Endothelial cell (in vitro differentiated cells): Measurements from ENCODE around the gene CBARP. TPM values are rescaled to one million over a fixed set of nuclear protein-coding genes. Genes with fewer than 3 reads are reported as not detected.
"Not testable (repeated sequence)": the region's sequence is repeated elsewhere in the genome, so short reads cannot be mapped to it uniquely, and the experiment has no call there.

Source experiments
- DNase-seq: peaks from one replicate; pipeline ENCODE4 v3.0.0; 2021; ENCODE audit warnings: low spot score
- H3K27ac Mint-ChIP-seq: one replicate; pipeline ENCODE4 v1.8.0; 2021; ENCODE audit warnings: mixed read lengths, inconsistent platforms; ENCODE audit not compliant: unreplicated experiment
- H3K27me3 Mint-ChIP-seq: one replicate; pipeline ENCODE4 v1.8.0; 2021; ENCODE audit warnings: mild to moderate bottlenecking, moderate library complexity, mixed read lengths, inconsistent platforms; ENCODE audit not compliant: unreplicated experiment
- H3K36me3 Mint-ChIP-seq: one replicate; pipeline ENCODE4 v1.8.0; 2021; ENCODE audit warnings: mild to moderate bottlenecking, low read depth, mixed read lengths, inconsistent platforms; ENCODE audit not compliant: unreplicated experiment
- H3K4me1 Mint-ChIP-seq: one replicate; pipeline ENCODE4 v1.8.0; 2021; ENCODE audit warnings: mild to moderate bottlenecking, mixed read lengths, inconsistent platforms; ENCODE audit not compliant: unreplicated experiment
- H3K4me3 Mint-ChIP-seq: one replicate; pipeline ENCODE4 v1.8.0; 2021; ENCODE audit warnings: mild to moderate bottlenecking, mixed read lengths, inconsistent platforms; ENCODE audit not compliant: unreplicated experiment
- H3K9me3 Mint-ChIP-seq: one replicate; pipeline ENCODE4 v1.8.0; 2021; ENCODE audit warnings: mixed read lengths, inconsistent platforms; ENCODE audit not compliant: unreplicated experiment
- CTCF ChIP-seq: fragments of 200-600 bp; sonication (generic); IDR thresholded peaks from one replicate; pipeline ENCODE4 v1.5.0; 2021; ENCODE audit warnings: antibody characterized with exemption; ENCODE audit not compliant: unreplicated experiment
- total RNA-seq: library from RNA; stranded (reverse); fragmentation: NEBNext Ultra II Directional; extraction: Animal tissue kit (Norgen Biotek cat#: 25700); gene quantifications from one replicate; pipeline ENCODE4 v1.2.1, GENCODE V29; 2021; ENCODE audit not compliant: unreplicated experiment

Gene CBARP
- total RNA-seq, 1 donor from 2014 or later = 10.4 TPM

- peaks cover 5% of the 10 kb centered on the region for H3K36me3 Mint-ChIP-seq
These were observed 11.0 kb upstream of the CBARP start for GRCh38 chr19:1248786-1249297.

GRCh38 chr19:1248139-1248785 lies 10.5 kb upstream of the CBARP start, which contains the start of gene MIDN:
TSS of gene MIDN (plus strand) at chr19:1248583. CDS start at chr19:1250297, 1,714 bp downstream.
- Mint-ChIP-seq H3K27ac (peak within 1 kb of the TSS; percentile 90), H3K27me3 (peaks cover 12% of the 10 kb centered on the region), H3K9me3 (no peaks in the 10 kb centered on the region), H3K36me3 (peaks cover 5% of the 10 kb centered on the region), H3K4me3 (peak within 1 kb of the TSS; percentile 84), H3K4me1 (peaks cover 2% of the 10 kb centered on the region)
- peak; percentile 84 for DNase-seq
- no peak for TF ChIP-seq CTCF

More at GRCh38 chr19:1248786-1249297, 11.0 kb upstream of the CBARP start:
- Mint-ChIP-seq H3K9me3 (no peaks in the 10 kb centered on the region), H3K4me3 (peak overlapping the region; percentile 84), H3K27me3 (peaks cover 12% of the 10 kb centered on the region), H3K27ac (peak overlapping the region; percentile 90), H3K4me1 (peaks cover 2% of the 10 kb centered on the region)
- DNase-seq = peak; percentile 86
- peak; percentile 78 for TF ChIP-seq CTCF

- Mint-ChIP-seq H3K27ac (no peak overlapping the region), H3K4me3 (peak overlapping the region; percentile 47), H3K36me3 (peaks cover 5% of the 10 kb centered on the region), H3K9me3 (no peaks in the 10 kb centered on the region), H3K4me1 (peaks cover 2% of the 10 kb centered on the region), H3K27me3 (peaks cover 16% of the 10 kb centered on the region)
- no peak for TF ChIP-seq CTCF
- DNase-seq = no peak
These were observed 9.9 kb upstream of the CBARP start for GRCh38 chr19:1247748-1248138.

- H3K9me3 Mint-ChIP-seq, H3K4me3 Mint-ChIP-seq, DNase-seq, H3K4me1 Mint-ChIP-seq, H3K36me3 Mint-ChIP-seq, H3K27ac Mint-ChIP-seq: not testable (repeated sequence)
- peaks cover 17% of the 10 kb centered on the region for H3K27me3 Mint-ChIP-seq
These were observed 8.7 kb upstream of the CBARP start for GRCh38 chr19:1246265-1247087.

- Mint-ChIP-seq H3K4me1 (peaks cover 7% of the 10 kb centered on the region), H3K4me3 (no peak overlapping the region), H3K27ac (no peak overlapping the region), H3K36me3 (no peaks in the 10 kb centered on the region), H3K27me3 (peaks cover 17% of the 10 kb centered on the region), H3K9me3 (no peaks in the 10 kb centered on the region)
- TF ChIP-seq CTCF = no peak
- DNase-seq = no peak
These were observed 7.9 kb upstream of the CBARP start for GRCh38 chr19:1245494-1246264.
